MCF 10A (cell line): ENCODE results near the gene SMAD6. TPM values are rescaled to one million over a fixed set of nuclear protein-coding genes. Genes with fewer than 3 reads are reported as not detected.

Experiments used
- BruUV-seq: library from RNA; stranded (reverse); fragments of 400-500 nt; replicated peaks from 2 replicates; lab custom pipeline; 2021; lab: Mats Ljungman, UMichigan
- CTCF ChIA-PET: fragments of 300-600 bp; sonication (Branson Sonifier 250); formaldehyde crosslinking; extraction: SDS; loops from one replicate; lab custom pipeline; 2021; ENCODE audit warnings: antibody characterized with exemption, inconsistent platforms; lab: Yijun Ruan, JAX
- POLR2A ChIA-PET: fragments of 300-600, 350-650 bp; sonication (Branson Sonifier 250); formaldehyde crosslinking; extraction: SDS; loops from one replicate; lab custom pipeline; 2020; ENCODE audit warnings: antibody characterized with exemption, inconsistent platforms; lab: Yijun Ruan, JAX
- DNase-seq: peaks from one replicate; pipeline ENCODE4 v3.0.0-alpha.2; 2018; ENCODE audit not compliant: unreplicated experiment
- H3K27ac Mint-ChIP-seq: one replicate; pipeline ENCODE4 v1.8.0; 2022; ENCODE audit warnings: mild to moderate bottlenecking, low read depth, mixed read lengths; ENCODE audit not compliant: unreplicated experiment
- H3K27me3 Mint-ChIP-seq: one replicate; pipeline ENCODE4 v1.8.0; 2022; ENCODE audit warnings: mixed read lengths; ENCODE audit not compliant: insufficient read depth, unreplicated experiment
- H3K36me3 Mint-ChIP-seq: one replicate; pipeline ENCODE4 v1.8.0; 2022; ENCODE audit warnings: mild to moderate bottlenecking, moderate library complexity, mixed read lengths; ENCODE audit not compliant: insufficient read depth, unreplicated experiment
- H3K4me1 Mint-ChIP-seq: one replicate; pipeline ENCODE4 v1.8.0; 2022; ENCODE audit warnings: mixed read lengths; ENCODE audit not compliant: insufficient read depth, unreplicated experiment
- H3K4me3 Mint-ChIP-seq: one replicate; pipeline ENCODE4 v1.8.0; 2022; ENCODE audit warnings: mild to moderate bottlenecking, moderate library complexity, mixed read lengths; ENCODE audit not compliant: unreplicated experiment
- H3K9me3 Mint-ChIP-seq: one replicate; pipeline ENCODE4 v1.8.0; 2022; ENCODE audit warnings: mixed read lengths; ENCODE audit not compliant: unreplicated experiment
- CTCF ChIP-seq: fragments of 200-600 bp; IDR thresholded peaks from one replicate; pipeline ENCODE4 v1.8.0; 2022; ENCODE audit warnings: antibody characterized with exemption, mild to moderate bottlenecking; ENCODE audit not compliant: unreplicated experiment
- intact Hi-C: fragments of 100-400 bp; cut with micrococcal nuclease; formaldehyde crosslinking; loops from 2 replicates; pipeline ENCODE4 v1.14.1; 2022
- total RNA-seq: library from RNA; stranded (reverse); gene quantifications from 2 replicates; pipeline ENCODE4 v1.2.3, GENCODE V29; 2022

Gene SMAD6
- total RNA-seq, 1 experiment from 2014 or later, result not detected

- Mint-ChIP-seq H3K27me3 (no peaks in the 10 kb centered on the region), H3K27ac (no peak overlapping the region), H3K36me3 (no peaks in the 10 kb centered on the region), H3K4me3 (no peak overlapping the region), H3K4me1 (peaks cover 11% of the 10 kb centered on the region), H3K9me3 (no peaks in the 10 kb centered on the region)
- TF ChIP-seq CTCF, result no peak
- intact Hi-C loops, result no loop called here
- no peak for DNase-seq
- ChIA-PET POLR2A (interaction anchor here (1.0 kb wide), 1 partner anchor 23 kb away, joined by 3 read pairs; no protein-coding TSS in a partner anchor), CTCF (interaction anchor here (0.7 to 1.0 kb wide), 2 partner anchors 11 to 41 kb away, joined by 3 read pairs; no protein-coding TSS in a partner anchor)
- no TSS peak for BruUV-seq
Observed at GRCh38 chr15:66816201-66816600, 114.2 kb downstream of the SMAD6 start.

- Mint-ChIP-seq H3K4me1 (peaks cover 11% of the 10 kb centered on the region), H3K36me3 (no peaks in the 10 kb centered on the region), H3K27me3 (no peaks in the 10 kb centered on the region), H3K4me3 (no peak overlapping the region), H3K9me3 (no peaks in the 10 kb centered on the region), H3K27ac (no peak overlapping the region)
- ChIA-PET CTCF (interaction anchor here (1.0 kb wide), 1 partner anchor 200 kb away, joined by 3 read pairs; no protein-coding TSS in a partner anchor), POLR2A (no interaction called here)
- TF ChIP-seq CTCF, result no peak
- intact Hi-C loops, result no loop called here
- no TSS peak for BruUV-seq
- DNase-seq, result no peak
Observed at GRCh38 chr15:66819084-66819483, 117.0 kb downstream of the SMAD6 start.

- no peak for TF ChIP-seq CTCF
- CTCF ChIA-PET, result interaction anchor here (0.7 kb wide), 2 partner anchors 16 to 31 kb away, joined by 3 read pairs; no protein-coding TSS in a partner anchor
- no TSS peak for BruUV-seq
- no peaks in the 10 kb centered on the region for H3K27me3 Mint-ChIP-seq
- H3K4me1 Mint-ChIP-seq, result peaks cover 5% of the 10 kb centered on the region
- POLR2A ChIA-PET, result interaction anchor here (0.8 kb wide), 1 partner anchor 8 kb away, joined by 3 read pairs; no protein-coding TSS in a partner anchor
- H3K27ac Mint-ChIP-seq, result no peak overlapping the region
- no peak overlapping the region for H3K4me3 Mint-ChIP-seq
- no peaks in the 10 kb centered on the region for H3K36me3 Mint-ChIP-seq
- DNase-seq, result no peak
- no peaks in the 10 kb centered on the region for H3K9me3 Mint-ChIP-seq
- intact Hi-C loops, result no loop called here
Observed at GRCh38 chr15:66820481-66821176, 118.6 kb downstream of the SMAD6 start.

- H3K4me3 Mint-ChIP-seq, result no peak overlapping the region
- peaks cover 4% of the 10 kb centered on the region for H3K4me1 Mint-ChIP-seq
- no peaks in the 10 kb centered on the region for H3K9me3 Mint-ChIP-seq
- ChIA-PET CTCF (interaction anchor here (0.7 kb wide), 1 partner anchor 30 kb away, joined by 3 read pairs; no protein-coding TSS in a partner anchor), POLR2A (interaction anchor here (0.8 kb wide), 1 partner anchor 9 kb away, joined by 3 read pairs; no protein-coding TSS in a partner anchor)
- no peak for DNase-seq
- H3K27me3 Mint-ChIP-seq, result no peaks in the 10 kb centered on the region
- intact Hi-C loops, result no loop called here
- no peak for TF ChIP-seq CTCF
- no peak overlapping the region for H3K27ac Mint-ChIP-seq
- no peaks in the 10 kb centered on the region for H3K36me3 Mint-ChIP-seq
- no TSS peak for BruUV-seq
Observed at GRCh38 chr15:66821307-66821706, 119.3 kb downstream of the SMAD6 start.
